ENCODE results near the gene PRXL2A.

- no peak for TF ChIP-seq CTCF (IDR thresholded peaks at IDR 0.05)
- TF ChIP-seq ELF1 (IDR thresholded peaks at IDR 0.05) = no peak
- TF ChIP-seq MXI1 (IDR thresholded peaks at IDR 0.05; ENCODE audit: low read depth, low read length) = no peak
These were observed 58.5 kb downstream of the PRXL2A start for GRCh38 chr10:80466724-80467326.

All from SK-N-SH (cell line).